ENCODE measurements around the gene RFC1. TPM values are rescaled to one million over a fixed set of nuclear protein-coding genes. Genes with fewer than 3 reads are reported as not detected.

The RFC1 gene
- 58.2 TPM for total RNA-seq

GRCh38 chr4:39365830-39366771 is at the start of gene RFC1:
Gene RFC1, minus strand, starts transcription at chr4:39366362. Its CDS starts 121 bp downstream, at chr4:39366241.

DNA sequence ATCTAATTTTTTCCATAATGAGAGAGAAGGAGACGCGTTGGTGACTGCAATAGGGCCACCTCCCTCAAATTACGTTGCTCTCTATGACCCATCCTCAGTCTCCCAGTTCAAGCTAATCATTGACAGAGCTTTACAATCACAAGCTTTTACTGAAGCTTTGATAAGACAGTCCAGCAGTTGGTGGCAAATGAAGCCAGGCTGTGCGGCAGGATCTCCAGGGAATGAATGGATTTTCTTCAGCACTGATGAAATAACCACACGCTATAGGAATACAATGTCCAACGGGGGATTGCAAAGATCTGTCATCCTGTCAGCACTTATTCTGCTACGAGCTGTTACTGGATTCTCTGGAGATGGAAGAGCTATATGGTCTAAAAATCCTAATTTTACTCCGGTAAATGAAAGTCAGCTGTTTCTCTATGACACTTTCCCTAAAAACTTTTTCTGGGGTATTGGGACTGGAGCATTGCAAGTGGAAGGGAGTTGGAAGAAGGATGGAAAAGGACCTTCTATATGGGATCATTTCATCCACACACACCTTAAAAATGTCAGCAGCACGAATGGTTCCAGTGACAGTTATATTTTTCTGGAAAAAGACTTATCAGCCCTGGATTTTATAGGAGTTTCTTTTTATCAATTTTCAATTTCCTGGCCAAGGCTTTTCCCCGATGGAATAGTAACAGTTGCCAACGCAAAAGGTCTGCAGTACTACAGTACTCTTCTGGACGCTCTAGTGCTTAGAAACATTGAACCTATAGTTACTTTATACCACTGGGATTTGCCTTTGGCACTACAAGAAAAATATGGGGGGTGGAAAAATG is 40.8 kb upstream of the RFC1 start, which contains the start of gene KLB:
Gene KLB, plus strand, starts transcription at position 168 of the 821 bp plus-strand sequence. Its CDS starts 20 bp downstream, at position 188.

Other genes with a start within 250 kb of the RFC1 start
- gene WDR19, start 183.8 kb downstream of the RFC1 start, total RNA-seq: 103 TPM
- 0.11 TPM for gene KLB, start 40.6 kb upstream of the RFC1 start, total RNA-seq
- gene RPL9, start 92.6 kb upstream of the RFC1 start, total RNA-seq: 2,566 TPM
- gene LIAS, start 92.7 kb upstream of the RFC1 start, total RNA-seq: 21.7 TPM
- 86.9 TPM for gene UGDH, start 161.1 kb upstream of the RFC1 start, total RNA-seq

Data from camera-type eye (tissue), 1 donor.